ENCODE measurements around the gene HNRNPA1L2. TPM values are rescaled to one million over a fixed set of nuclear protein-coding genes. Genes with fewer than 3 reads are reported as not detected.

HNRNPA1L2 gene
- total and polyA plus RNA-seq, 2 of the 8 experiments (the other 6 are each of a cell fraction or from before 2014, with no cell fraction given), result 3.7 to 8.9 TPM

GRCh38 chr13:52670726-52671125 is 28.5 kb downstream of the HNRNPA1L2 start:
- Histone ChIP-seq H3K79me2 (ENCODE audit: control insufficient read depth in 1 of 2, insufficient read depth in 2 of 2, low read length in 2 of 2) (peaks cover 0 to 12% of the 10 kb centered on the region in 2 experiments; a peak in 2 of 4 replicates), H4K5ac (ENCODE audit: insufficient read length, low read depth, low read length) (no peak overlapping the region), H3K4me1 (replicated peaks in 1 of 4; ENCODE audit: control insufficient read depth in 3 of 4, insufficient read depth in 4 of 4, low read length in 3 of 4) (no peaks in the 10 kb centered on the region), H2AK5ac (ENCODE audit: low read depth, low read length) (no peak overlapping the region), H3K23me2 (ENCODE audit: low read depth, low read length) (no peaks in the 10 kb centered on the region), H3K56ac (replicated peaks; ENCODE audit: insufficient read length, low read depth, low read length) (no peak overlapping the region), H3K18ac (ENCODE audit: extremely low read depth, low read length) (no peak overlapping the region), H2BK20ac (ENCODE audit: low read length) (no peak overlapping the region), H3K36me3 (ENCODE audit: control insufficient read depth in 2 of 4, insufficient read depth in 4 of 4, low read length in 3 of 4) (peaks cover 0 to 54% (median 12%) of the 10 kb centered on the region in 4 experiments; a peak in 6 of 8 replicates), H3K9ac (replicated peaks in 1 of 4; ENCODE audit: extremely low read depth in 1 of 4, low read depth in 3 of 4, low read length in 3 of 4) (no peak overlapping the region), H2BK15ac (ENCODE audit: low read length) (no peak overlapping the region), H3K4ac (replicated peaks; ENCODE audit: insufficient read length, low read depth, low read length) (no peak overlapping the region), H4K20me1 (replicated peaks in 1 of 2; ENCODE audit: control insufficient read depth in 1 of 2, insufficient read depth in 2 of 2, low read length in 2 of 2) (peaks cover 0 to 2% of the 10 kb centered on the region in 2 experiments), H3K4me3 (ENCODE audit: extremely low read depth in 1 of 4, insufficient read depth in 2 of 4, low read depth in 3 of 4, low read length in 4 of 4) (no peak overlapping the region), H3K23ac (ENCODE audit: insufficient read length) (no peak overlapping the region), H2BK12ac (ENCODE audit: low read depth, low read length) (no peak overlapping the region), H2BK120ac (replicated peaks; ENCODE audit: low read depth, low read length) (no peak overlapping the region), H3K4me2 (ENCODE audit: insufficient read depth in 1 of 2, low read depth in 2 of 2, low read length in 2 of 2) (no peak overlapping the region), H4K91ac (replicated peaks; ENCODE audit: insufficient read length, low read length) (no peak overlapping the region), H3K9me3 (ENCODE audit: insufficient read depth in 2 of 2, low read depth in 1 of 2, low read length in 1 of 2) (no peaks in the 10 kb centered on the region), H2AFZ (ENCODE audit: low read length) (no peak overlapping the region), H3K79me1 (ENCODE audit: low read depth, low read length) (0 out of 2 replicates have a peak, but pooled peaks cover 2% of the 10 kb centered on the region), H4K8ac (ENCODE audit: extremely low read depth, insufficient read depth, low read length) (no peak overlapping the region), H2BK5ac (ENCODE audit: low read depth, low read length) (no peak overlapping the region), H3K27me3 (replicated peaks in 1 of 4; ENCODE audit: control insufficient read depth in 3 of 4, extremely low read depth in 1 of 4, insufficient read depth in 3 of 4, low read length in 3 of 4) (no peaks in the 10 kb centered on the region), H3K14ac (ENCODE audit: insufficient read length) (no peak overlapping the region), H3K27ac (ENCODE audit: low read depth, low read length) (no peak overlapping the region)
- FAIRE-seq, result no peak
- ChIA-PET CTCF (ENCODE audit: partially characterized antibody) (interaction anchor here (1.0 to 1.2 kb wide), 2 partner anchors 8 to 17 kb away, joined by 3 to 4 read pairs; no protein-coding TSS in a partner anchor), POLR2A (ENCODE audit: partially characterized antibody) (interaction anchor here (1.2 kb wide), 1 partner anchor 18 kb away, joined by 4 read pairs; the partner anchor contains the start of gene SUGT1)
- 86% methylated on average over 8 of the region's 8 CpGs; no CpG with 5 or more reads in 1 of the 2 experiments for WGBS, 2 experiments (ENCODE audit: extremely low coverage in 1 of 2, insufficient coverage in 1 of 2, insufficient read length in 1 of 2, insufficient replicate concordance in 2 of 2, low coverage in 1 of 2, low lambda C conversion rate in 2 of 2, missing lambda C conversion rate in 1 of 2)
- TF ChIP-seq EZH2 (IDR thresholded peaks at IDR 0.05; ENCODE audit: low read depth, low read length, severe bottlenecking) (no peak), RXRA (IDR thresholded peaks at IDR 0.05; ENCODE audit: insufficient read depth, low read depth, low read length) (no peak), TBP (IDR thresholded peaks at IDR 0.05; ENCODE audit: low read depth, low read length) (no peak), SIRT6 (IDR thresholded peaks at IDR 0.05; ENCODE audit: low read length) (no peak), RFX5 (IDR thresholded peaks at IDR 0.05; ENCODE audit: borderline replicate concordance, low read depth, low read length) (no peak)
- DNase-seq (ENCODE audit: low read depth in 1 of 2, low spot score in 2 of 2), result no peak

All from H1 (cell line).